Measurements from ENCODE around the gene MAB21L3.
"Not testable (repeated sequence)": the region's sequence is repeated elsewhere in the genome, so short reads cannot be mapped to it uniquely, and the experiment has no call there.

The MAB21L3 gene

DNA sequence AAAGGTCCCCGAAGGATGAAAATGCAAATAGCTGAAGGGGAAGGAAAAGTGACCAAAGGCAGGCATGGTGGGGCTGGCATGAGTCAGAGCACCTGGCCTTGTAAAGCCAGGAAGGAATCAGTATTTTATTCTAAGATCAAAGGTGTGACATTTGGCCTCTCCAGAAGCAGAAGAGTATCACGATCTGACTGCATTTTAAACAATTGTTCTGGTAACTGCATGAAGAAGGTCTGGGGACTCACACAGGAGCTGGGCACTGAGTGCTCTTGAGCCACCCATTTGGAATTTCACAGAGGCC is 23.2 kb downstream of the MAB21L3 start:
- DNase-seq (ENCODE audit: low read depth in 2 of 2) = no peak

DNA sequence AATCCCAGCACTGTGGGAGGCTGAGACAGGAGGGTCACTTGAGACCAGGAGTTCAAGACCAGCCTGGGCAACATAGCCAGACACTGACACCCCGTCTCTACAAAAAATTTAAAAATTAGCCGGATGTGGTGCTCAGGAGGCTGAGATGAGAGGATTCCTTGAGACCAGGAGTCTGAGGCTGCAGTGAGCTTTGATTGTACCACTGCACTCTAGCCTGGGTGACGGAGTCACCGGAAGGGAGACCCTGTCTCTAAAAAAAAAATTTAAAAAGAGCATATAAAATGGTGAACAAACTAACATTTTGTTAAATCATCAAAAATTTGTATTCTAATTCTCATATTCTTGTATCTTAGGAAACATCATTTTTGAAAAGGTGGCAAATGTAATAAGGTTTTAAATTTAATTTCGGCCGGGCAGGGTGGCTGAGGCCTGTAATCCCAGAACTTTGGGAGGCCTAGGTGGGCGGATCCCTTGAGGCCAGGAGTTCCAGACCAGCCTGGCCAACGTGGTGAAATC is 27.1 kb downstream of the MAB21L3 start:
- DNase-seq (ENCODE audit: low read depth in 2 of 2) = no peak

GRCh38 chr1:116139592-116140134 is 28.5 kb downstream of the MAB21L3 start:
- DNase-seq (ENCODE audit: low read depth in 2 of 2) = no peak

DNA sequence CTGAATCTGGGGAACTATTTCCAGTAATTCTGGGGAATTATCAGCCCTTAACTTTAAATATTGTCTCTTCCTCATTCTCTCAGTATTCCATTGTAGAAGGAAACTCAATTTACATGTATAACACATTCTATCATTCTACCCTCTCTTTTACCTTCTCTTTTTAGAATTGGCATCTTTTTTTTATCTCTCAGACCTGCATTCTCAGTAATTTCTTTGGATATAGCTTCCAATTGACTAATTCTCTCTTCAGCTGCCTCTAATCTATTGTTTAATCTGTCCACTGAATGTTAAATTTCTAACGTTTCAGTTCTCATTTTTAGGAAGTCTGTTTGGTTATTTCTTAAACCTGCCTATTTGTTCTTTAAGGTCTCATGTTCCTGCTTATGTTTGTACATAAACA is 33.0 kb downstream of the MAB21L3 start:
- no peak for DNase-seq (ENCODE audit: low read depth in 2 of 2)

DNA sequence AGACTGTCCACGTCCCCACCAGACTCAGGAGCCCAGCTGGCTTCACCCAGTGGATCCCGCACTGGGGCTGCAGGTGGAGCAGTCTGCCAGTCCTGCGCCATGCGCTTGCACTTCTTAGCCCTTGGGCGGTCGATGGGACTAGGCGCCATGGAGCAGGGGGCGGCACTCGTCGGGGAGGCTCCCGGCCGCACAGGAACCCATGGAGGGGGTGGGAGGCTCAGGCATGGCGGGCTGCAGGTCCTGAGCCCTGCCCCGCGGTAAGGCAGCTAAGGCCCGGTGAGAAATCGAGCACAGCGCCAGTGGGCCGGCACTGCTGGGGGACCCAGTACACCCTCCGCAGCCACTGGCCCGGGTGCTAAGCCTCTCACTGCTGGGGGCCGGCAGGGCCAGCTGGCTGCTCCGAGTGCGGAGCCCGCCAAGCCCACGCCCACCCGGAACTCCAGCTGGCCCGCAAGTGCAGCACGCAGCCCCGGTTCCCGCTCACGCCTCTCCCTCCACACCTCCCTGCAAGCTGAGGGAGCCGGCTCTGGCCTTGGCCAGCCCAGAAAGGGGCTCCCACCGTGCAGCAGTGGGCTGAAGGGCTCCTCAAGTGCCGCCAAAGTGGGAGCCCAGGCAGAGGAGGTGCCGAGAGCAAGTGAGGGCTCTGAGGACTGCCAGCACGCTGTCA is 35.4 kb downstream of the MAB21L3 start:
- not testable (repeated sequence) for DNase-seq (ENCODE audit: low read depth in 2 of 2)

DNA sequence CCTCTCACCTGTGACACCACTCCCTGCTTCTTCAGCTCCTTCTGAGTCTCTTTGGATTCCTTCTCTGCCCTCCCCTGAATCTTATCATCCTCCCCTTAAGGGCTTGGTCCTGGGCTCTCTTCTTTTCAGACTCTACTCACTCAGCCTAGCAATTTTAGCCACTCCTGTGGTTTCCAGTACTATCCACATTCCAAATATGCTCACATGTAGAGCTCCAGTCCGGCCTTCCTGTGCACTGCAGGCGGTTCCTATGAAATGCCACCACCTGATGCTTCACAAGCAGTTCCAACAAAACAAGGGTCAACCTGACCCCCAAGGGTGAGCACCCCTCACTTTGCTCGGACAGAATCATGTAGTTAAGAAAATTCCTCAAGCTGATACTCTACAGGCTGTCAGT is 35.9 kb downstream of the MAB21L3 start:
- no peak for DNase-seq (ENCODE audit: low read depth in 2 of 2)

DNA sequence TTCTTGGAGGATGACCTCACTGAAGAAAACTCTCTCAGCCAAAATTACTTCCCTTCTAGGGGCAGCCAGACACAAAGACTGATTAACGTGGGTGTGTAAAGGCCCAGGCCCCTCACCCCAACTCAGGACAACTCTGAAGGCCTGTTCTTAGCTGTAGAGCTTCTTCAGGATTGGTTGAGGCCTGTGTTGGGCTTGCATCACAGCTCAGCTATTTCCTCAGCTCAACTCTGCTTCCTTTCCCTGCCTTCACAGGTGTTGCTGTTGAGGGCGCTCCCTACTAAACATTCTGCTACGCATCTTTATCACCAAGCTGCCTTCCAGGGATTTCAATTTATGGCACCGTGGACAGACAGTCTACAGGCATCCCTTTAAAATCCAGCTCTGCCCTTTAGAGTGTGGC is 36.8 kb downstream of the MAB21L3 start:
- DNase-seq (ENCODE audit: low read depth in 2 of 2) = no peak

DNA sequence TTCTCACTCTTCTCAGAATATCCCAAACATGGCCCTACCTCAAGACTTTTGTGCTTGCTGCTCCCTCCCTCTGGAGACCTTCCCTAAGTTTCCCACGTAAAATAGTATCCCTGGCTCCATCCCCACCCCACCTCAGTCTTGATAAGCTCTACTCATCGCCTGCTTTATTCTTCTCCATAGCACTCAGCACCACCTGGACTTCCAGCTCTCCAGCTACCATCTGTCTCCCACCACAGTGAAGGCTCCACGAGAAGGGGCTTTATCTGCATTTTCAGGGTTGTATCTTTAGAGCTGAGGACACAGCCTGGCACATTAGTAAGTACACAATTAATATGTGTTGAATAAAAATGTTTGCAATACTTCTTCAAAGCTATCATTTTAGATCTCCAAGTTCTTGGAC is 37.8 kb downstream of the MAB21L3 start:
- no peak for DNase-seq (ENCODE audit: low read depth in 2 of 2)

DNA sequence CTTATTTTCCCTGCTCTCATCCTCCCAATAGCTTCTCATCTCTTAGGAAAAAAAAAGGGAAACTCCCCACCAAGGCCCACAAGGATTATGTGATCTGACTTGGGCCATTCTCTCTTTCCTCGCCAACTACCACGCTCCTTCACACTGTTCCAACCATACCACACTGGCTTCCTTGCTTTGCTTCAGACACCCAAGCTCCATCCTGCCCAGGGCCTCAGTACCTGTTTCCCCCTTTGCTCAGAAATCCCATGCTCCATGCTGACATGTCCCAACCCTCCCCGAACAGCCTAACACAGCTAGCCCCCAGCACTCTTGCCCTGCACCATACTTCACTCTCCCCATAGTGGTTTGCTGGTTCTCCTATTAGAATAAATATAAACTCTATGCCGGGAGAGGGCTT is 39.2 kb downstream of the MAB21L3 start:
- DNase-seq (ENCODE audit: low read depth in 2 of 2) = no peak

DNA sequence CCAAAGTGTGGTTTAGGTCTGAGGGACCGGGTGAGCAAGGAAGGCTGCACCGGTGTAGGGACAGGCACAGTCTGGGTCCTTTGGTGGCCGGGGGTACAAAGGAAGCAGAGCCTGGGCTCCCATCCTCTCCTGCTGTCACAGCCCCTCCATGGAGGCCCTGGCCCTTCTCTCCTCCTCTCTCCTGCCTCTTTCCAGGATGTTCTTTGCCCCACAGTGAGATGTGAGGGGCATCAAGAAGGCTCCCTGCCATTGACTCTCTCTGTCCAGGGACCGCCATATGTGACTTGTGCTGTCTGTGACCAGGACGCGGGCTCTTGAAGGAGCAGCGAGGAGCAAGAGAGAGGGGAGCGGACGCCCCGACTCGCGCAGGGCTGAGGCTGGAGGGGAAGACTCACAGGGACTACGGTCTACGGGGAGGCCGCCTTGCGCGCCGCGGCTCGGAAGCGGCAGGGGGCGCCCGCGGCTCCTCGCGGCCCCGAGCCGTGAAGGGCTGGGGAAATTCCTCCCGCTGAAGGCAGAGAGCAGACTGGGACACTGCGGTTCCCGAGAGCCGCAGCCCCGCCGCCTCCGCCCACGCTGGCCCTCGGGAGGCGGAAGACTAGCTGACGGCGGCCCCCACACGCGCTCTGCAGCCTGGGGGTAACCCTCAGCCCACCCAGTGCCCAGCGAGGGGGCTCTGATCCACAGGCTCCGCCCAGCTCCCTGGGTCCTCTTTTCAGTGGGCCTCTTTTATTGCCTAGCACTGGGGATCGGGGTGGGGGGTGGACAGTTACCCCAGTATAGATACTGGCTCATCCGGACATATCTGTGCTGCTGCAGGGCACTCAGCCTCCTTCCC is 40.8 kb downstream of the MAB21L3 start:
- peak; percentile 51 to 71 for DNase-seq (ENCODE audit: low read depth in 2 of 2)

GRCh38 chr1:116152577-116152943 is 41.4 kb downstream of the MAB21L3 start:
- no peak for DNase-seq (ENCODE audit: low read depth in 2 of 2)

DNA sequence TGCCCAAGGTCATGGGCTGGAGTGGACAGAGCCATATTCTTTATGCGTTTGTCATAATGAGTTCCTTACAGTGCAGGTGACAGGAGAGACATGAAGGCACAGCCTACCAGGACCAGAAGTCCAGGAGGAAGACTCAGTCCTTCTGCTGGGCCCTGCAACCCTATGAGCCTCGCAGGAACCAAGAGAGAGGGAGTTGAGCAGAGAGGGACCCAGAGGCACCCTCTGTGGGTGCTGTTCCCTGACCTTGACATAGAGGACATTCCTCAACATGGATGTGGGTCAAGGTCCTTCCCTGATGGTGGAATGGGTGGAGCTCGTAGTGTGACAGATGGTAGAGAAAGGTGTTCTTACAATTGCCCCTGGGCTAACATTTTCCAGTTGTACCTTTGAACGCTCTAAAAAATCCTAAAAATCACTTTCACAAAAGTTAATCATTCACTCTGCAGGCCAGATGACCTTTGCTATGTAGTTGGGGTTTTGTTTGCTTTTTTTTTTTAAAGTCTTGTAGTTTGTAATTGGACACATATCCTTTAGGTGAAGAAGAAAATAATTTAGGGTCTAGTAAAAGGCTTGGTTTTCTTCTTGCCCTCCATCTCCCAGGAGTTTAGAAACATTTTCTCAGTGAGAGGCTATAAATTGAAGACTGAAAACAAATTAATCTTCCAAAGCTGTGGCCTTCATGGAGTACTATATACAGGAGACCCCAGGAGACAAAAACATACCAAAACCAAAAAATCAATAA is 41.9 kb downstream of the MAB21L3 start:
- no peak for DNase-seq (ENCODE audit: low read depth in 2 of 2)

GRCh38 chr1:116153692-116154031 is 42.5 kb downstream of the MAB21L3 start:
- DNase-seq (ENCODE audit: low read depth in 2 of 2) = no peak

GRCh38 chr1:116154536-116154935 is 43.3 kb downstream of the MAB21L3 start:
- DNase-seq (ENCODE audit: low read depth in 2 of 2) = no peak

GRCh38 chr1:116157096-116157495 is 45.9 kb downstream of the MAB21L3 start:
- DNase-seq (ENCODE audit: low read depth in 2 of 2) = no peak

GRCh38 chr1:116159177-116159576 is 48.0 kb downstream of the MAB21L3 start:
- DNase-seq (ENCODE audit: low read depth in 2 of 2) = no peak

GRCh38 chr1:116159611-116160010 is 48.4 kb downstream of the MAB21L3 start:
- DNase-seq (ENCODE audit: low read depth in 2 of 2) = no peak

GRCh38 chr1:116161390-116161789 is 50.2 kb downstream of the MAB21L3 start:
- no peak for DNase-seq (ENCODE audit: low read depth in 2 of 2)

DNA sequence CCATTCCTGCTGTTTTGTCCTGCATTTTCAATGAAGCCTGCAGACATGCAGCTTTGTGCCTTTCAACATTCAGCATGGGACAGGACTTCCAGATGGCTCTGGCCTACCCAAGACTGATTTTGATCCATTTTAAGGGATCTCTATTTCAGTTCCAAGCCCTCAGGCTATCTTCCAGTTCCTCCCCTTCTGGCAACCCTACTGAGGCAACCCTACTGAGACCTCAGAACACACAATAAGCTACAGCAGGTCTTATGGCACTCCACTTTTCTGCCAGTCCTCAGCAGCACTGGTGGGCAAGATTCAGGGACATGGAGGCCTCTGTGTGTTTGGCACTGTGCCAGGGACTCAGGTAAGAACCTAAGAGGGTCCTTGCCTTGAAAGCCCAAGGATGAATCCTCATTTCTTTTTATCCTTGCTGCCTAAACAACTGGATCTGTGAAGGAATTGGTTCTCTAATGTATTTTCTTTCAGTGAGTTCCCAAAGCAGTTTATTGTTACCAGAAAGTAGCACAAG is 50.7 kb downstream of the MAB21L3 start:
- no peak for DNase-seq (ENCODE audit: low read depth in 2 of 2)

DNA sequence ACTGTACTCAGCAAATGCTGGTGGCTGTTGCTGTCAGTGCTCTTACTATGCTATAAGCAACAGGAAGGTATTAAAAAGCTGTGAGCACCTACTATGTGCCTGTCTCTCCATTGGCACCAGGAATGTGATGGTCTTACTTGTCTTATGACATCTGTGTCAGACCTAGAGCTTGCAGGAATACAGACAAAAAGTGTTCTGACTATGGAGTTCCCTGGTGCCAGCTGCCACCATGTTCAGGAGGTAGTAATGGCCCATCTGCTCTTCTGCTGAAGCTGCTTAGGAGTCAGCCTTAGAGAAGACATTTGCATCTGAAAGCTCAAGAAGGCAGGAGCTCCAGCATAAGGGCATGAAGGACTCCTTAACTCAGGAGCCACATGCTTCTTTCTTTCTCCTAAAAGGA is 52.3 kb downstream of the MAB21L3 start:
- no peak for DNase-seq (ENCODE audit: low read depth in 2 of 2)

DNA sequence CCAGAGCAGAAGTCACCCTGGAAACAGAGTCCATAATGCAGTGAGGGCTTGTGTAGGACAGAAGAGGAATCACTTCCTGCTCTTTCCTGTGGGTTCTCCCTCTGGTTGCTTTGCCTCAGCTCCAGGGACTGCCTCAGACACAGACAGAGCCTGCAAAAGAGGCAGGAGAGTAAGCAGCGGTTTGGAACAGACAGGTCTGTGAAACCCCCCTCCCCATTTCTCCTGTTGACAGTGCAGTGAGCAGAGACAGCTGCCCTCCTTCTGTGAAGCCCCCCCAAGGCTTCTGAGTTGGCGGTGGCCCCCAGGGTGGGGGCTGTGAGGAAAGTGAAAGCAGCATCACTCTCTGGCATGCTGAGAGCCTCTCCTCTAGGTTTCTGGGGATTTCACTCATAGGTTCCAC is 53.0 kb downstream of the MAB21L3 start:
- no peak for DNase-seq (ENCODE audit: low read depth in 2 of 2)

- DNase-seq (ENCODE audit: low read depth in 2 of 2) = no peak
Observed at GRCh38 chr1:116164604-116165368, 53.6 kb downstream of the MAB21L3 start.

Measured in stimulated activated CD4-positive, alpha-beta T cell treated with anti-CD3 and anti-CD28 coated beads, Interleukin-15, amount 100 ng/mL, for 48 hours (primary cell).